Liver (tissue), 3 donors: ENCODE data around the gene ADAMTS7.

ENCODE experiments used
- GABPA ChIP-seq, 2 donors: IDR thresholded peaks in 1 of 2; conservative IDR thresholded peaks in 1 of 2; 2 replicates each; pipeline ENCODE4 v1.6.1; 2016; ENCODE audit warnings: antibody characterized with exemption in 2 of 2, mild to moderate bottlenecking in 1 of 2, moderate library complexity in 1 of 2
- JUND ChIP-seq, 2 donors: IDR thresholded peaks; 2 replicates each; pipeline ENCODE4 v1.6.1; 2016; ENCODE audit warnings: antibody characterized with exemption in 2 of 2
- RAD21 ChIP-seq, 2 donors: IDR thresholded peaks; 2 replicates each; pipeline ENCODE4 v1.6.1; 2016; ENCODE audit warnings: antibody characterized with exemption in 2 of 2, mild to moderate bottlenecking in 2 of 2
- RXRA ChIP-seq, 2 donors: IDR thresholded peaks; 2 replicates each; pipeline ENCODE4 v1.6.1; 2017 to 2018; ENCODE audit warnings: antibody characterized with exemption in 2 of 2, mild to moderate bottlenecking in 1 of 2
- YY1 ChIP-seq: IDR thresholded peaks from 2 replicates; pipeline ENCODE4 v1.6.1; 2016; ENCODE audit warnings: antibody characterized with exemption, mild to moderate bottlenecking
- TF ChIP-seq, protein P1 (sequence below): IDR thresholded peaks from 2 replicates; pipeline ENCODE4 v1.6.1; 2016; ENCODE audit warnings: antibody characterized with exemption, mild to moderate bottlenecking
- TF ChIP-seq, protein P2 (sequence below): fragments of 150-350 bp; IDR thresholded peaks from 2 replicates; pipeline ENCODE4 v1.5.1; 2017; ENCODE audit warnings: improper control_type of control experiment, low read depth, low read length; ENCODE audit not compliant: missing input control
- TF ChIP-seq, protein P3 (sequence below): IDR thresholded peaks from 2 replicates; pipeline ENCODE4 v1.6.1; 2016; ENCODE audit warnings: antibody characterized with exemption
- TF ChIP-seq, protein P4 (sequence below): IDR thresholded peaks from 2 replicates; pipeline ENCODE4 v1.6.1; 2016; ENCODE audit warnings: antibody characterized with exemption
- donor health status: healthy.
- donor health status: healthy.

DNA sequence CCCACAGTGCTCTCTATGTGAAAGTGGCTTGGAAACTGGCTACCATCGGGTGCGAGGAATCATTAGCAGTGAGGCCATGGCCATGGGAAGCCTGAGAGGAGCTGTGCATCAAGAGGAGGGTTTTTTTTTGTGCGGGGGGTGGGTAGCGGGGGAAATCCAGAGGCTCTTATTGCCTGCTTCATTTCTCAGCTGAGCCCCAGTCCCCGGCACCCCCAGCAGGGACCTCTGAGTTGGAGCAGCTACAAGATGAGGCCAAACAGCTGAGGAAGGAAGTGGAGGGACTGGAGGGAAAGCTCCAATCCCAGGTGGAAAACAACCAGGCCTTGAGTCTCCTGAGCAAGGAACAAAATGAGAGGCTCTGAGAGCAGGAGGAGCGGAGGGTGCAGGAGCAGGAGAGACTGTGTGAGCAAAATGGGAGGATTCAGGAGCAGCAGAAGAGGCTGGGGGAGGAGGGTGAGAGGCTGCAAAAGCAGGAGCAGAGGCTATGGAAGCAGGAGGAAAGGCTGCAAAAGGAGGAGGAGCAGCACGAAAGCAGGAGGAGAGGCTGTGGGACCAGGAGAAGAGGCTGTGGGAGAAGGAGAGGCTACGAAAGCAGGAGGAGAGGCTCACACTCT lies 76.7 kb downstream of the ADAMTS7 start:
- TF ChIP-seq YY1 (no peak), RAD21 (IDR thresholded peaks at IDR 0.05) (no peak), RXRA (IDR thresholded peaks at IDR 0.05) (no peak), JUND (IDR thresholded peaks at IDR 0.05) (no peak), GABPA (IDR thresholded peaks at IDR 0.05 in 1 of 2, conservative IDR thresholded peaks at IDR 0.05 in 1 of 2) (no peak)
- TF ChIP-seq, protein P1, sequence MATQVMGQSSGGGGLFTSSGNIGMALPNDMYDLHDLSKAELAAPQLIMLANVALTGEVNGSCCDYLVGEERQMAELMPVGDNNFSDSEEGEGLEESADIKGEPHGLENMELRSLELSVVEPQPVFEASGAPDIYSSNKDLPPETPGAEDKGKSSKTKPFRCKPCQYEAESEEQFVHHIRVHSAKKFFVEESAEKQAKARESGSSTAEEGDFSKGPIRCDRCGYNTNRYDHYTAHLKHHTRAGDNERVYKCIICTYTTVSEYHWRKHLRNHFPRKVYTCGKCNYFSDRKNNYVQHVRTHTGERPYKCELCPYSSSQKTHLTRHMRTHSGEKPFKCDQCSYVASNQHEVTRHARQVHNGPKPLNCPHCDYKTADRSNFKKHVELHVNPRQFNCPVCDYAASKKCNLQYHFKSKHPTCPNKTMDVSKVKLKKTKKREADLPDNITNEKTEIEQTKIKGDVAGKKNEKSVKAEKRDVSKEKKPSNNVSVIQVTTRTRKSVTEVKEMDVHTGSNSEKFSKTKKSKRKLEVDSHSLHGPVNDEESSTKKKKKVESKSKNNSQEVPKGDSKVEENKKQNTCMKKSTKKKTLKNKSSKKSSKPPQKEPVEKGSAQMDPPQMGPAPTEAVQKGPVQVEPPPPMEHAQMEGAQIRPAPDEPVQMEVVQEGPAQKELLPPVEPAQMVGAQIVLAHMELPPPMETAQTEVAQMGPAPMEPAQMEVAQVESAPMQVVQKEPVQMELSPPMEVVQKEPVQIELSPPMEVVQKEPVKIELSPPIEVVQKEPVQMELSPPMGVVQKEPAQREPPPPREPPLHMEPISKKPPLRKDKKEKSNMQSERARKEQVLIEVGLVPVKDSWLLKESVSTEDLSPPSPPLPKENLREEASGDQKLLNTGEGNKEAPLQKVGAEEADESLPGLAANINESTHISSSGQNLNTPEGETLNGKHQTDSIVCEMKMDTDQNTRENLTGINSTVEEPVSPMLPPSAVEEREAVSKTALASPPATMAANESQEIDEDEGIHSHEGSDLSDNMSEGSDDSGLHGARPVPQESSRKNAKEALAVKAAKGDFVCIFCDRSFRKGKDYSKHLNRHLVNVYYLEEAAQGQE: no peak
- TF ChIP-seq, protein P2, sequence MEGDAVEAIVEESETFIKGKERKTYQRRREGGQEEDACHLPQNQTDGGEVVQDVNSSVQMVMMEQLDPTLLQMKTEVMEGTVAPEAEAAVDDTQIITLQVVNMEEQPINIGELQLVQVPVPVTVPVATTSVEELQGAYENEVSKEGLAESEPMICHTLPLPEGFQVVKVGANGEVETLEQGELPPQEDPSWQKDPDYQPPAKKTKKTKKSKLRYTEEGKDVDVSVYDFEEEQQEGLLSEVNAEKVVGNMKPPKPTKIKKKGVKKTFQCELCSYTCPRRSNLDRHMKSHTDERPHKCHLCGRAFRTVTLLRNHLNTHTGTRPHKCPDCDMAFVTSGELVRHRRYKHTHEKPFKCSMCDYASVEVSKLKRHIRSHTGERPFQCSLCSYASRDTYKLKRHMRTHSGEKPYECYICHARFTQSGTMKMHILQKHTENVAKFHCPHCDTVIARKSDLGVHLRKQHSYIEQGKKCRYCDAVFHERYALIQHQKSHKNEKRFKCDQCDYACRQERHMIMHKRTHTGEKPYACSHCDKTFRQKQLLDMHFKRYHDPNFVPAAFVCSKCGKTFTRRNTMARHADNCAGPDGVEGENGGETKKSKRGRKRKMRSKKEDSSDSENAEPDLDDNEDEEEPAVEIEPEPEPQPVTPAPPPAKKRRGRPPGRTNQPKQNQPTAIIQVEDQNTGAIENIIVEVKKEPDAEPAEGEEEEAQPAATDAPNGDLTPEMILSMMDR: no peak
- TF ChIP-seq, protein P3, sequence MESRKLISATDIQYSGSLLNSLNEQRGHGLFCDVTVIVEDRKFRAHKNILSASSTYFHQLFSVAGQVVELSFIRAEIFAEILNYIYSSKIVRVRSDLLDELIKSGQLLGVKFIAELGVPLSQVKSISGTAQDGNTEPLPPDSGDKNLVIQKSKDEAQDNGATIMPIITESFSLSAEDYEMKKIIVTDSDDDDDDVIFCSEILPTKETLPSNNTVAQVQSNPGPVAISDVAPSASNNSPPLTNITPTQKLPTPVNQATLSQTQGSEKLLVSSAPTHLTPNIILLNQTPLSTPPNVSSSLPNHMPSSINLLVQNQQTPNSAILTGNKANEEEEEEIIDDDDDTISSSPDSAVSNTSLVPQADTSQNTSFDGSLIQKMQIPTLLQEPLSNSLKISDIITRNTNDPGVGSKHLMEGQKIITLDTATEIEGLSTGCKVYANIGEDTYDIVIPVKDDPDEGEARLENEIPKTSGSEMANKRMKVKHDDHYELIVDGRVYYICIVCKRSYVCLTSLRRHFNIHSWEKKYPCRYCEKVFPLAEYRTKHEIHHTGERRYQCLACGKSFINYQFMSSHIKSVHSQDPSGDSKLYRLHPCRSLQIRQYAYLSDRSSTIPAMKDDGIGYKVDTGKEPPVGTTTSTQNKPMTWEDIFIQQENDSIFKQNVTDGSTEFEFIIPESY: no peak
- TF ChIP-seq, protein P4, sequence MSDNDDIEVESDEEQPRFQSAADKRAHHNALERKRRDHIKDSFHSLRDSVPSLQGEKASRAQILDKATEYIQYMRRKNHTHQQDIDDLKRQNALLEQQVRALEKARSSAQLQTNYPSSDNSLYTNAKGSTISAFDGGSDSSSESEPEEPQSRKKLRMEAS: no peak
